Measurements from ENCODE around the gene ACD. TPM values are rescaled to one million over a fixed set of nuclear protein-coding genes. Genes with fewer than 3 reads are reported as not detected.

Gene ACD
- total RNA-seq, 1 donor from 2014 or later: 33.3 TPM

DNA sequence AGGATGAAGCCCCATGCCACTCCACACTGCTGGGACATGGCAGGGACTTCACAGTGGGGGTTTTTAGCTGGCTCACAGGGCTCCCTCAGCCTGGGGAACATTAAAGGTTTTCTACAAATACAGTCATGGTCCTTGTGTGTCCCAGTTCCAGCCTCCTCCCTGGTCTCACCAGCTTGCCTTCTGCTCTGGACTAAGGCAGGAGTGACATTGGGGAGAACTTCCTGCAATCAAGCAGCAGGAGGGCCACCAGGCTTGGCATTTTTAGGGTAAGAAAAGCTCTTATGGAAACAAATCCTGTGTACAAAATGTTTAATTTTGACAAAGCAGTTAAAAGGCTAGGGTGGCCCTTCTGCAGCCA, 2.6 kb upstream of the ACD start:
- Mint-ChIP-seq H3K36me3 (ENCODE audit: unreplicated experiment) (no peaks in the 10 kb centered on the region), H3K4me1 (ENCODE audit: low read depth, unreplicated experiment) (peaks cover 16% of the 10 kb centered on the region), H3K9me3 (ENCODE audit: unreplicated experiment) (peaks cover 9% of the 10 kb centered on the region), H3K27ac (ENCODE audit: unreplicated experiment) (no peak overlapping the region), H3K27me3 (ENCODE audit: unreplicated experiment) (peaks cover 22% of the 10 kb centered on the region), H3K4me3 (ENCODE audit: unreplicated experiment) (no peak overlapping the region)
- DNase-seq: no peak
- no peak for TF ChIP-seq CTCF (IDR thresholded peaks at IDR 0.05; ENCODE audit: partially characterized antibody, unreplicated experiment)

- no peaks in the 10 kb centered on the region for H3K36me3 Mint-ChIP-seq (ENCODE audit: unreplicated experiment)
- peaks cover 8% of the 10 kb centered on the region for H3K9me3 Mint-ChIP-seq (ENCODE audit: unreplicated experiment)
- H3K27ac Mint-ChIP-seq (ENCODE audit: unreplicated experiment): peak overlapping the region; percentile 17
- DNase-seq: no peak
- peaks cover 21% of the 10 kb centered on the region for H3K27me3 Mint-ChIP-seq (ENCODE audit: unreplicated experiment)
- no peak for TF ChIP-seq CTCF (IDR thresholded peaks at IDR 0.05; ENCODE audit: partially characterized antibody, unreplicated experiment)
- H3K4me3 Mint-ChIP-seq (ENCODE audit: unreplicated experiment): peak overlapping the region; percentile 95
- H3K4me1 Mint-ChIP-seq (ENCODE audit: low read depth, unreplicated experiment): peaks cover 14% of the 10 kb centered on the region
These were observed 2.0 kb upstream of the ACD start for GRCh38 chr16:67661886-67662652.

- Mint-ChIP-seq H3K27ac (ENCODE audit: unreplicated experiment) (peak overlapping the region; percentile 75), H3K27me3 (ENCODE audit: unreplicated experiment) (peaks cover 20% of the 10 kb centered on the region), H3K9me3 (ENCODE audit: unreplicated experiment) (peaks cover 7% of the 10 kb centered on the region), H3K36me3 (ENCODE audit: unreplicated experiment) (no peaks in the 10 kb centered on the region), H3K4me3 (ENCODE audit: unreplicated experiment) (peak overlapping the region; percentile 95), H3K4me1 (ENCODE audit: low read depth, unreplicated experiment) (peaks cover 14% of the 10 kb centered on the region)
- no peak for TF ChIP-seq CTCF (IDR thresholded peaks at IDR 0.05; ENCODE audit: partially characterized antibody, unreplicated experiment)
- peak; percentile 59 for DNase-seq
These were observed 1.2 kb upstream of the ACD start for GRCh38 chr16:67661101-67661761.

DNA sequence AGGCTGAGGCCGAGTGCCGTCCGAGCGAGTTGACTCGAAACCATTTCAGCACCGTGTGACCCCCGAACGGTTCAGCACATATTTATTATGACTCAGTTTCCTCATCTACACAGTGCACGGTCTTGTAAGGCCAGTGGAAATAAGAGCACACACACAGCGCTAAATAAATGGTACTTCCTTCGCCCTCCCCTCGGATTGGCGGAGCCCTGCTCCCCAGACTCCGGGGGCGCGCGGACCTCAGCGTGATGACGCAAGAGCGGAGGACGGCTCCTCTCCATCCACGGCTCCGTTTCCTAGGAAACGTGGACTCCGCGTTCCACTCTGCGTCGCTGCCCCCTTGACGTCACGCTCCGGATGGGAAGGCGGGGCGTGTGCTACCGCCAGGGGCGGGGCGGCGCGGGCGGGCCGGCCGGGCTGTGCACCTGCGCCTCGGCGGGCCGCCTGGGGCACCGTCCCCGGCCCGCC, 536 bp upstream of the ACD start, which contains the start of gene PARD6A:
Gene PARD6A (plus strand): TSS at position 397 of the 465 bp plus-strand sequence. CDS start 79 bp downstream, outside the sequence.
- peaks cover 8% of the 10 kb centered on the region for H3K9me3 Mint-ChIP-seq (ENCODE audit: unreplicated experiment)
- H3K4me3 Mint-ChIP-seq (ENCODE audit: unreplicated experiment): peak within 1 kb of the TSS; percentile 95
- peaks cover 3% of the 10 kb centered on the region for H3K36me3 Mint-ChIP-seq (ENCODE audit: unreplicated experiment)
- DNase-seq: peak; percentile 96
- peak within 1 kb of the TSS; percentile 82 for H3K27ac Mint-ChIP-seq (ENCODE audit: unreplicated experiment)
- TF ChIP-seq CTCF (IDR thresholded peaks at IDR 0.05; ENCODE audit: partially characterized antibody, unreplicated experiment): no peak
- peaks cover 22% of the 10 kb centered on the region for H3K27me3 Mint-ChIP-seq (ENCODE audit: unreplicated experiment)
- H3K4me1 Mint-ChIP-seq (ENCODE audit: low read depth, unreplicated experiment): peaks cover 14% of the 10 kb centered on the region
